Skin of body (tissue), 2 donors: ENCODE measurements around the gene CDHR5. TPM values are rescaled to one million over a fixed set of nuclear protein-coding genes. Genes with fewer than 3 reads are reported as not detected.

Experiments
- DNase-seq: peaks from one replicate; lab custom pipeline; 2025; lab: John Stamatoyannopoulos, UW
- total RNA-seq: library from RNA; depleted of rRNA; stranded (reverse); fragments of >200 nt; gene quantifications from one replicate; pipeline ENCODE4 v1.2.3, GENCODE V29; 2014

CDHR5 gene
- total RNA-seq, 1 donor from 2014 or later: not detected

DNA sequence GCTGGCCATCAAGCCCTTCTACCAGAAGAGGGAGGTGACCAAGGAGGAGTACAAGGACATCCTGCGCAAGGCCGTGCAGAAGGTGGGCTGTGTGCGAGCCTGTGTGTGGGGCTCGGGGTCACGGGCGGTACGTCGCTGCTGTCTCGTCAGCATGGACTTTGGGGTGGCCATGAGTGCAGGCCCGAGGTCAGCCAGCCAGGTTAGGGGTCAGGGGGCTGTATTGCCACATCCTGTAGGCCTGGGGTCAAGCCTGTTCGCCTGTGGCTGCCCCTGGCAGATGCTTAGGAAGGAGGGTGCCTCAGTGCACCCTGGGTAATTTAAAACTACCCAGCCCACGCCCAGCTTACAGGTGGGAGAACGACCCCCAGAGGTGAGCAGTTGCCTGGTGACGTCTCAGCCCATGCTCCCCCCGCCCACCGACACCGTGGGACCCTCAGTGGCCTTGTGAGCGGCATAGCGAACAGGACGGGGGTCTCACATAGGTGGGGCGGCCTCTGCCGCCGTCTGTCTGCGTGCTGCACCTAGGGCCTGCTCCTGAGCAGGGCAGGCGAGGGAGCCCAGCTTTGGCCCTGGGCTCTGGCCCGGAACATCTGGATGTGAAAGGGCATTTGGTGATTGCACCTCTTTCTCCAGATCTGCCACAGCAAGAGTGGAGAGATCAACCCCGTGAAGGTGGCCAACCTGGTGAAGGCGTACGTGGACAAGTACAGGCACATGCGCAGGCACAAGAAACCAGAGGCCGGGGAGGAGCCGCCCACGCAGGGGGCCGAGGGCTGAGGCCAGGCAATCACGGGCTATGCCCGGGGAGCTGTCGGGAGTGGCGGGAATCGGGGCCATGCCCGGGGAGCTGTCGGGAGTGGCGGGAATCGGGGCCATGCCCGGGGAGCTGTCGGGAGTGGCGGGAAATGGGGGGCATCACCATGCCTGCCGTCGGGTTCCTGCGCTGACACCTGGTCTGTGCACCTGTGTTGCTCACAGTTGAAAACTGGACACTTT, 13.5 kb downstream of the CDHR5 start:
- no peak for DNase-seq

DNA sequence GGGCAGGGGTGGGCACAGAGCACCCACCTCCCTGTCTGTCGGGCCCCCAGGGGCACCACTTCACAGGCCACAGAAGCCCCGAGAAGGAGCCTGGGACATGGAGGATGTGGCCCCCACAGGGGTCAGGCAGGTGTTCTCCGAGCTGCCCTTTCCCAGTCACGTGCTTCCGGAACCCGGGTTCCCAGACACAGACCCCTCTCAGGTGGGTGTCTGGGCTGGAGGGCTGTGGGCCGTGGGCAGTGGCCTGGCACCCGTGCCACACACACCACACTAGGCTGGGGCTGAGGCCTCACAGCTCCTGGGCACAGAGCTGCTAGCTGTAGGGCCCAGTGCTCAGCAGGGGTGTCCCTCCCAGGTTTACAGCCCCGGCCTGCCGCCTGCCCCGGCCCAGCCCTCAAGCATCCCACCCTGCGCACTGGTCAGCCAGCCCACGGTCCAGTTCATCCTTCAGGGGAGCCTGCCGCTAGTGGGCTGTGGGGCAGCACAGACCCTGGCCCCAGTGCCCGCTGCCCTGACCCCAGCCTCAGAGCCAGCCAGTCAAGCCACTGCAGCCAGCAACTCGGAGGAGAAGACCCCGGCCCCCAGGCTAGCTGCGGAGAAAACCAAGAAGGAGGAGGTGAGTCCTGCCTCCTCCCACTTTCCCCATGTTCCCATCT, 14.5 kb downstream of the CDHR5 start:
- no peak for DNase-seq

DNA sequence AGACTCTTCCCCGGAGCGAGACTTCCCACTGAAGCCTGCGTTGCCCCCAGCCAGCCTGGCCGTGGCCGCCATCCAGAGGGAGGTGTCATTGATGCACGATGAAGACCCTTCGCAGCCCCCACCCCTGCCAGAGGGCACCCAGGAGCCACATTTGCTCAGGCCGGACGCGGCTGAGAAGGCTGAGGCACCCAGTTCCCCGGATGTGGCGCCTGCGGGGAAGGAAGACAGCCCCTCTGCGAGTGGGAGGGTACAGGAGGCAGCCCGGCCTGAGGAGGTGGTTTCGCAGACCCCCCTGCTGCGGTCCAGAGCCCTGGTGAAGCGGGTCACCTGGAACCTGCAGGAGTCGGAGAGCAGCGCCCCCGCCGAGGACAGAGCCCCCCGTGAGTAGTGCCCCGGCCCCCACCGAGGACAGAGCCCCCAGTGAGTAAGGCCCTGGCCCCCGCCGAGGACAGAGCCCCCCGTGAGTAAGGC, 15.4 kb downstream of the CDHR5 start:
- no peak for DNase-seq

DNA sequence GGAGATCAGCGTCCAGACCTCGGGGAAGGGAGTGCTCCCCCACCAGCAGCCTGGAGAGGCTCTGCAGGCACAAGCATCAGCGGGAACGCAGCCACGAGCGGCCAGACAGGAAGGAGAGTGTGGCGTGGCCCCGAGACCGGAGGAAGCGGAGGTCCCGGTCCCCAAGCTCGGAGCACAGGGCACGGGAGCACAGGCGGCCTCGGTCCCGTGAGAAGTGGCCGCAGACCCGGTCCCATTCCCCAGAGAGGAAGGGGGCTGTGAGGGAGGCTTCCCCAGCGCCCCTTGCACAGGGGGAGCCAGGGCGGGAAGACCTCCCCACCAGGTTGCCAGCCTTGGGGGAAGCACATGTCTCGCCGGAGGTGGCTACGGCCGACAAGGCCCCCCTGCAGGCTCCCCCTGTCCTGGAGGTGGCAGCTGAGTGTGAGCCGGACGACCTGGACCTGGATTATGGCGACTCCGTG, 15.9 kb downstream of the CDHR5 start:
- DNase-seq: no peak

DNA sequence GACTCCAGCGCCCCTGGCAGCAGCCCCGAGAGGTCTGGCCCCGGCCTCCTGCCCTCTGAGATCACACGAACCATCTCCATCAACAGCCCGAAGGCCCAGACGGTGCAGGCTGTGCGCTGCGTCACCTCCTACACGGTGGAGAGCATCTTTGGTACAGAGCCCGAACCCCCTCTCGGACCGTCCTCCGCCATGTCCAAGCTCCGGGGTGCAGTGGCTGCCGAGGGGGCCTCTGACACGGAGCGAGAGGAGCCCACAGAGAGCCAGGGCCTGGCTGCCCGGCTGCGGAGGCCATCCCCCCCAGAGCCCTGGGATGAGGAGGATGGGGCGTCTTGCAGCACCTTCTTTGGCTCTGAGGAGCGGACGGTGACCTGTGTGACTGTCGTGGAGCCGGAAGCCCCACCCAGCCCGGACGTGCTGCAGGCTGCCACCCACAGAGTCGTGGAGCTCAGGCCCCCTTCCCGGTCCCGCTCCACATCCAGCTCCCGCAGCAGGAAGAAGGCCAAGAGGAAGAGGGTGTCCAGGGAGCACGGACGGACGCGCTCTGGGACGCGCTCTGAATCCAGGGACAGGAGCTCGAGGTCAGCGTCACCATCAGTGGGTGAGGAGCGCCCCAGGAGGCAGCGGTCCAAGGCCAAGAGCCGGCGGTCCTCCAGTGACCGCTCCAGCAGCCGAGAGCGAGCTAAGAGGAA, 16.6 kb downstream of the CDHR5 start:
- DNase-seq: no peak

DNA sequence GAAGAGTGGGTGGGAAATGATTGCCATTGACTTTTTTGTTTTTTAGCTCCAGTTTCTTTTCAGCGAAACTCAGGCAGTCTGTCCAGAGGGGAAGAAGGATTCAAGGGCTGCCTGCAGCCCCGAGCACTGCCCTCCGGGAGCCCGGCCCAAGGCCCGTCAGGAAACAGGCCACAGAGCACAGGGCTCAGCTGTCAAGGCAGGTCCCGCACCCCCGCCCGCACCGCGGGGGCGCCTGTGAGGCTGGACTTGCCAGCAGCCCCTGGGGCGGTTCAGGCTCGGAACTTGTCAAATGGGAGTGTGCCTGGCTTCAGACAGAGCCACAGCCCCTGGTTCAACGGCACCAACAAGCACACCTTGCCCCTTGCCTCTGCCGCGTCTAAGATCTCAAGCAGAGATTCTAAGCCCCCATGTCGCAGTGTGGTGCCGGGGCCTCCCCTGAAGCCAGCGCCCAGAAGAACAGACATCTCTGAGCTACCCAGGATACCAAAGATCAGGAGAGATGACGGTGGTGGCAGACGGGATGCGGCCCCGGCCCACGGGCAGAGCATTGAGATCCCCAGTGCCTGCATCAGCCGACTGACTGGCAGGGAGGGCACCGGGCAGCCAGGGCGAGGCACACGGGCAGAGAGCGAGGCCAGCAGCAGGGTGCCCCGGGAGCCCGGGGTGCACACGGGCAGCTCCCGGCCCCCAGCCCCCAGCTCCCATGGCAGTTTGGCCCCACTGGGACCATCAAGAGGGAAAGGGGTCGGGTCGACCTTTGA, 17.6 kb downstream of the CDHR5 start:
- DNase-seq: no peak

DNA sequence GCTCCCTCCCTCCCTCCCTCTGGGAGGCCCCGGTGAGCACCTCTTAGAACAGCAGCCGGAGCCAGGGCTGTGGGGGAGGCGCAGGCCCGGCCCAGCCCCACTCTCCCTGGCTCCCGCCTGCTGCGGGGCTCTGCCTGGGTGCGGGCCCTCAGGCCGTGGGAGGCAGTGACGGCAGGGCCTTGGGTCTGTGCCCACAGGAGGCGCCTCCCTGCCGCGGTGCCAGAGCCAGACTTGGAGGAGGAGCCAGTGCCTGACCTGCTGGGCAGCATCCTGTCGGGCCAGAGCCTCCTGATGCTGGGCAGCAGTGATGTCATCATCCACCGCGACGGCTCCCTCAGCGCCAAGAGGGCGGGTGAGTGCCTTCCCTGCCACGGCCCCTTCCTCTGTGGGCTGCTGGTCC, 18.5 kb downstream of the CDHR5 start:
- DNase-seq: no peak

DNA sequence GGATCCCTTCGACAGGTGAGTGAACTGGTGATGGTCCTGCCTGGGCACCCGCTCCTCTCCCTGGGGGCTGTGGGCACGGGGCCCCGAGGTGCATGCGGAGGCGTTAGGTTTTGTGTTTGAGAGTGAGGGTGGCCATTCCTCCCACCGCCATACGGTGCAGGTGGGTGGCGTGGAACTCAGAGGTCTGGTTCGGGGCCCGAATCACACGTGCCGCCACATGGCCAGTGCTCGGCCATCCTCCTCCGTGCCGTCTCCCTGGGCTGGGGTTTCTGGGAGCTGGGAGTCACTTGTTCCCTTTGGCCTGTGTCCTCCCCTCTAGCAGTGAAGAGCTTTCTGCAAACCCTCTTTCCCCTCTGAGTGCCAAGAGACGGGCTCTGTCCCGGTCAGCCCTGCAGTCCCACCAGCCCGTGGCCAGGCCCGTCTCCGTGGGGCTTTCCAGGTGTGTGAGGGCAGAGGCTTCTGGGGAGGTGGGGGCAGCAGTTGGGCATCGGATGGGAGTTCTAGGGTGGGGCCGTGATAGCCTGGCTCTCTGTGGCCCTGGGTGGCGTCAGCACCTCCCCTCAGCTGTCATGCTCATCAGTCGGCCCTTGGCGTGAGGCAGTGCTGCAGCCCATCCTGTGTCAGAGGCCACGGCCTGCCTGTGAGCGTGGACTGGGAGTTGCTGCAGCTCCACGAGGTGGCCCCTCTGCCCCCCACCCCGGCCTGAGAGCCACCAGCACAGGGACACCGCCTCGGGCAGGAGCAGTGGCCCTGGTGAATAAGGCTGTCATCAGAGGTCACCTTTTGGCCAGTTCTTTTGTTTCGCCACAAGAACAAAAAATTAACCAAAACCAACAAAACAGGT, 19.2 kb downstream of the CDHR5 start:
- no peak for DNase-seq

DNA sequence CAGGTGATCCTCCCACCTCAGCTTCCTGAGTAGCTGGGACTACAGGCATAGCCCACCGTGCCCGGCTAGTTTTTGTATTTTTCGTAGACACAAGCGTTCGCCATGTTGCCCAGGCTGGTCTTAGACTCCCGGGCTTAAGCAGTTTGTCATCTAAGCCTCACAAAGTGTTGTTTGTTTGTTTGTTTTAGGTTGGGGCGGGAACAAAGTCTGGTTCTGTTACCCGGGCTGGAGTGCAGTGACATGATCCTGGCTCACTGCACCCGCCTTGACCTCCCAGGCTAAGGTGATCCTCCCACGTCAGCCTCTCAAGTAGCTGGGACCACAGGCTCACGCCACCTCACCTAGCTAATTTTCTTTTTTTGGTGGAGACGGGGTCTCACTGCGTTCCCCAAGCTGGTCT, 21.6 kb downstream of the CDHR5 start:
- DNase-seq: no peak

DNA sequence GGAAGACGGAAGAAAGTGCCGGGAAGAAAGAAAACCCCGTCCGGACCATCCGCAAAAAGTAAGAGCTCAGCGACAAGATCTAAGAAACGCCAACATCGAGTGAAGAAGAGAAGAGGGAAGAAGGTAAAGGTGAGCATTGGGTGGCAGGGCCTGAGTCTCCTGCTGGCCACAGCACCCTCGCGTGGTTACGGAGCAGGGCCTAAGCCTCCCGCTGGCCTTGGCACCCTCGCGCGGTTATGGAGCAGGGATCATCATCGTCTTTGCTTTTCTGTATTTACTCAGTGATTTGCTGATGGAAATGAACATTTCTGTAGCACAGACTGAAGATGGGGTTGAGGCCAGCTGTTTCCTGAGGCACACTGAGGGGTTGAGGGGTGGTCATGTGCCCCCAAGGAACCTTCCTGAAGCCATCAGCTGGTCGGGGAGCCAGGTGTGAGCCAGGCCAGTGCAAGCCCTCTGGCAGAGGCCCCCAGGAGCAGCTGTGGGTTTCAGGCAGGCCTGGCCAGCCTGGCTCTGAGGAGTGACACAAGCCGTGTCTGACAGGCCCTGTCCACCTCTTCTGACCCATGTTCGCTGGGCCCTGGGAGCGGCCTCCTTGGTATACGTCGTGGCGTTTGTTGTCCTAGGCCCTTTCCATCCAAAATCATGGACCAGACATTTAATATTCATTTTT, 23.0 kb downstream of the CDHR5 start:
- no peak for DNase-seq

DNA sequence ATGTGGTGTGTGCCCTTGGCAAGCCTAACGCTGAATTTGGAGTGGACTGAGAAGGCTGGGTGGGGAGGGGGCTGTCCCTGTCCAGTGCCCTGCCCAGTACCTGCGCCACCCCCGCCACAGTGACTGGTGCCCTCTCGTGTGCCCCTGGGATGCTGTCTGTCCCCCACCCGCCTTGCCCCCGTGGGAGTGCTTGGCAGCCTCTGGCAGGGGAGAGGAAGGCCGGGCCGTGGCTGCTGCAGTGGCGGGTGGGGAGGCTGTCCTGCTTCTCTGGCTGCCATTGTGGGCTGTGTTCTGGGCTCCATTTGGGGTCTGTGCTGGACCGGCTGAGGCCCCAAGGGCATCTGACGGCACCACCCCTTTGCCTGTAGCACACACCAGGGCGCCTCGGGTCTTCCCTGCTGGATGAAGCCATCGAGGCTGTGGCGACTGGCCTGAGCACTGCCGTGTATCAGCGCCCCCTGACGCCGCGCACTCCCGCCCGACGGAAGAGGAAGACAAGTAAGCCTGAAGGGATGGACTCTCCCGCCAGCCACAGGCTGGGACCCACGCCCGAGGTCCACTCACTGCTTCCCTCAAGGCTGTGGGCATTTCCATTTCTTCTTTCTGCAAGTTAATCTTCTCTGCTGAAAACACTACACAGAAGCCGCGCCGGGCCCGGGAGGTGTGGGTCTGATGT, 26.6 kb downstream of the CDHR5 start:
- DNase-seq: no peak

DNA sequence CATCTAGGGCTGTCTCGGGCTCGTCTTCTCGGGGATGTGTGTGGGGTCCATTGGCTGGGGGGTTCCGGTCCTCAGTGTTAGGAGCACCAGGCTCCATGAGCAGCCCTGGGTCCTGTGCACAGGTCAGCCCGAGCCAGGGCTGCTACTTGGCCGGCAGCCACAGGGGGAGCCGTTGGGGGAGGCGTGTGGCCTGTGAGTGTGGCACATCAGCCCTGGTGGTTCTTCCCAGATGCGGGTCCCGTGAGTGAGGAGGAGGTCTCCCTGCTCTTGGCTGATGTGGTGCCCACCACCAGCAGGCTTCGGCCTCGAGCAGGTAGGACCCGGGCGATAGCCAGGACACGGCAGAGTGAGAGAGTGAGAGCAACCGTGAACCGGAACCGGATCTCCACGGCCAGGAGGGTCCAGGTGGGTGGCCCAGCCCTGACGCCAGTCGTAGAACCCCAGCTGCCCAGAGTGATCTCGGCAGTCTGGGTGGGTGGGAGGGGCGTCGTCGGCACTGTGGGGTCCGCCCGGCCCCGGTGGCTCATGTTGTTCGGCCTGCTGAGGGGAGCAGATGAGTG, 27.5 kb downstream of the CDHR5 start:
- DNase-seq: no peak

DNA sequence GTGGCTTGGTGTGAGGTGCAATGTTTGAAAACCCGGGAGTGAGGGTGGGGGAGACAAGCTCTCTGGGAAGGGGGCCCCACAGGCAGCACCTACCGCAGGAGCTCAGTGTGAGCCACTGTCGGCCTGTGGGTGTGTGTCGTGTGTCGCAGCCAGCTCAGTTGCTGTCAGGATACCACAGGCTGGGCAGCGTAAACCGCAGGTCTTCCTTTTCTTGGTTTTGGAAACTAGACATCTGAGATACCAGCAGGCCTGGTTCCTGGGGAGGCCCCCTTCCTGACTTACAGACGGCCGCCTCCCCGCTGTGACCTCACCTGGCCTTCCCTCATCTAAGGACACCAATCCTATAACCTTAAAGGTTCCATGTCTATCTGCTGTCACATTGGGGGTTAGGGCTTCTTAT, 28.4 kb downstream of the CDHR5 start:
- DNase-seq: no peak

DNA sequence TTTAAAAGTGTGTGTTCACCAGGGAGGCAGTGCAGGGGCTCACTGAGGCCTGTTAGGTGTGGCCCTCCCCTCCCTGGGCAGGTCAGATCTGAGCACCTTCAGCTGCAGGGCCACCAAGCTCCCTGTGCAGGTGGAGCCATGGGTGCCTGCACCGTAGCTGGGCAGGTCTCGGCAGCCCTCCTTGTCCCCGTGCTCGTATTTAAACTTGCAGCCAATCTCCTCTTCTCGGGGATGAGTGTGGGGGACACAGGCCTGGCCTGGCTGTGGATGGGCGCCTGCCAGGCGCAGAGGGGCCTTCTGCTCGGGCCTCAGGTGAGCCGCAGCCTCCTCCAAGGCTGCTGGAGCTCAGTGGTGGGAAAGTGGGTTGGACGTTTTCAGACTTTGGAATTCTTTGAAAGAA, 29.4 kb downstream of the CDHR5 start:
- no peak for DNase-seq

DNA sequence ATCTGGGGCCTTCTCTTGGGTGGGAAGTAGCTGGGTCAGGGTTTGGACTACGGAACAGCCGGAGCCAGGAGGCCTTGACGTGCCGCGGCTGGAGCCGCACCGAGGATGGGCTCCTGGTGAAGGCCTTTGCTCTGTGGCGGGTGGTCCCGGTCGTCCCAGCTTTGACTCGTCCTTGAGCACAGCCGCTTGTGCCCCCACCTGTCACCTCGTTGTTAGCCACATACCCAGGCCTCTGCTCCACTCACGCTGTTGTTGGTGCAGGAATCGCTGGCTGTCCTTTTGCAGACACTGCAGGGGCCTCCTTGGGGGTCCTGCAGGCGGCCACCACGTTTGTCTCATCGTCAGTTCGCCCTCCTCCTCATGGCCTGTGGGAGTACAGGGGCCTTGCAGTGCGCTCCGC, 31.4 kb downstream of the CDHR5 start:
- no peak for DNase-seq

DNA sequence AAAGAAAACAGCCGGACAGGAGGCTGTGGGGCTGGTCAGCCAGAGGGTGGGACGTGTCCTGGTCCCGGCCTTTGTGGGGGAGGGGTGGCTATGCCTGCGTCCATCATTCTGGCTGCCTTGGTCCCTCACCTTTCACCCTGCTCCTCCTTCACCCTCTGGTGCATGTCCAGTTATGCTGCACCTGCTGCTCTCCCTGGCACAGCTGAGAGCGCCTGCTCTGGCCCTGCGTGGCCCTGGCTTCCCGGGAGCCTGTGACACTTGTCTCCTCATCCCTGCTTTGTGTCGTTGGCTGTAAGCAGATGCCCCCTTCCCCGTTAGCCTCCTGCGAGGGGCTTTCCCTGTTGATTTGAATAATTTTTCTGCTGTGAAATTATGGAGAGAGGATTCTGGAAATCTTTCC, 31.8 kb downstream of the CDHR5 start:
- DNase-seq: no peak

DNA sequence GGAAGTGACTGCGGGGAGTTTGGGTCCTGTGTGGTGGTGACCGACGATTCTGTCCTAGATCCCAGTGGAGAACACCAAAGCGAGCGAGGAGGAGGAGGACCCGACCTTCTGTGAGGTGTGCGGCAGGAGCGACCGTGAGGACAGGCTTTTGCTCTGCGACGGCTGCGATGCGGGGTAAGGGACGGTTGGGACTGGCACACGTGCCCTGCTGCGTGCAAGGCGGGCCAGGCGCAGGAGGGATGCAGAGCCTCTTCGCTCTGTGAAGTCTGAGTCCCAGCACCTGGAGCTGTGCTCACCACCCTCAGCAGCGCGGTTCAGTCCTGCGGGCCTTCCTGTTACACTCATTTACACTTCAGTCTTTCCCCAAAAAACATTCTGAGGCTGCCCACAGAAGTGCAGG, 32.3 kb downstream of the CDHR5 start:
- no peak for DNase-seq

DNA sequence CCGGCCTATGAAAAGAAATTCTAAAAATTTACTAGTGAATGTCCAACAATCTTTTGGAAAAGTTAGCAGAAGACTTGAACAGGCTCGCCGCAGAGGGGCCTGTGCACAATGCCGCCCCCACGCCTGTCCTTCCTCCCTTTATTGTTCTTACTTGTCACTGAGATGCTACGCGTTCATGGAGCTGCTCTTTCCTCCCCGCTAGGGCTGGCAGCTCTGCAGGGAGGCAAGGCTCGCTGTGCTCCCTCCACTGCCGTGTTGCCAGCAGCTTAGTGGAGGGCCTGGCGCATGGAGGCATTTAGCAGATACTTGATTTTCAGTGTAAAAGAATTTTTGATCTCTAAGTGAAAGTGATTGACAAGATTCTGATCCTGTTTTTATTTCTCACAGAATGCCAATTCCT, 33.8 kb downstream of the CDHR5 start:
- no peak for DNase-seq

DNA sequence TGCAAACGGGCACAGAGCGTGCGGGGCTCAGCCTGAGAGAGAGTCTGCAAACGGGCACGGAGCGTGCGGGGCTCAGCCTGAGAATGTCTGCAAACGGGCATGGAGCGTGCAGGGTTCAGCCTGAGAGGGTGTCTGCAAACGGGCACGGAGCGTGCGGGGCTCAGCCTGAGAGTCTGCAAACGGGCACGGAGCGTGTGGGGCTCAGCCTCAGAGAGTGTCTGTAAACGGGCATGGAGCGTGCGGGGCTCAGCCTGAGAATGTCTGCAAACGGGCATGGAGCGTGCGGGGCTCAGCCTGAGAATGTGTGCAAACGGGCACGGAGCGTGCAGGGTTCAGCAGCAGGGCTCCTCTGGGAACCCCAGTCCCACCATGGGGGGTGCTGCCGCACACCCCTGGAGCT, 35.0 kb downstream of the CDHR5 start:
- no peak for DNase-seq
